Measurements from ENCODE around the gene ANKRD13B. TPM values are rescaled to one million over a fixed set of nuclear protein-coding genes. Genes with fewer than 3 reads are reported as not detected.

The ANKRD13B gene
- total and polyA plus RNA-seq, 2 of the 13 experiments (the other 11 are each of a cell fraction or from before 2014, with no cell fraction given): 1.7 to 1.8 TPM

DNA sequence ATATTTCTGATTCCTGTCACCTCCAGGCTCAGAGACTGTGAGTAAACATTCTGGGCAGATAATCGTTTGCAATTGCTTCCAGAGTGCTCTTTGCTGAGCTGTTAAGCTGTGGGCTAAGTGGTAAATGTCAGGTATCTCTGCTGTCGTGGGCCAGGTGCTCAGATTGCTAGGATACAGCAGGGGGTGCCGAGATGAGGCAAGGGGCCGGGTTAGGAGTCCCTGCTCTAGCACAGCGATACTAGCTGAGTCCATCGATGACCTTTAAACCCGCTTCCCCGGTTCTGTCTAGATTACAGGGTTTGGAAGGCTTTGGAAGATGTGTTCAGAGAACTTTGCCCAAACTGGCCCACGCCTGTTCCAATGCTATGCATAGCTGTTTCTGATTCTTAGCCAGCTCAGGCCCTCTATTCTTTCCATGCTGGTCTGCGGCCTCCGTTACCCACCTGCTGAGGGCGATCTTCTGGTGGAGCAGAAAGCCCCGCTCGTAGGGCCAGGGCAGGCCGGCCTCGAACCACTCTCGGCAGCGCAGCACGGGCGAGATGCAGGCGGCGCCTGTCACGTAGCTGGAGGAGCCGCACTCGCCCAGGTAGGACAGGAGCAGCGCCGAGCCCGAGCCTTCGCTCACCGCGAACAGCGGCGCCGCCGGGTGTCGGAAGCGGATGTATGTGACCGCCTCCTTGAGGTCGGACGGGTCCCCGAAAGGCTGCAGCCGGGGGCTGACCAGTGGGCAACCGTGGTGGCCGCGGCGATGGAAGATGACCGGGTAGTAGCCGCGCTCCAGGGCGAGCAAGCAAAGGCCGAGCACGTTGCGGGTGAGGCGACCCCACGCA, 27.1 kb upstream of the ANKRD13B start (continued):
- TF ChIP-seq, protein P1, sequence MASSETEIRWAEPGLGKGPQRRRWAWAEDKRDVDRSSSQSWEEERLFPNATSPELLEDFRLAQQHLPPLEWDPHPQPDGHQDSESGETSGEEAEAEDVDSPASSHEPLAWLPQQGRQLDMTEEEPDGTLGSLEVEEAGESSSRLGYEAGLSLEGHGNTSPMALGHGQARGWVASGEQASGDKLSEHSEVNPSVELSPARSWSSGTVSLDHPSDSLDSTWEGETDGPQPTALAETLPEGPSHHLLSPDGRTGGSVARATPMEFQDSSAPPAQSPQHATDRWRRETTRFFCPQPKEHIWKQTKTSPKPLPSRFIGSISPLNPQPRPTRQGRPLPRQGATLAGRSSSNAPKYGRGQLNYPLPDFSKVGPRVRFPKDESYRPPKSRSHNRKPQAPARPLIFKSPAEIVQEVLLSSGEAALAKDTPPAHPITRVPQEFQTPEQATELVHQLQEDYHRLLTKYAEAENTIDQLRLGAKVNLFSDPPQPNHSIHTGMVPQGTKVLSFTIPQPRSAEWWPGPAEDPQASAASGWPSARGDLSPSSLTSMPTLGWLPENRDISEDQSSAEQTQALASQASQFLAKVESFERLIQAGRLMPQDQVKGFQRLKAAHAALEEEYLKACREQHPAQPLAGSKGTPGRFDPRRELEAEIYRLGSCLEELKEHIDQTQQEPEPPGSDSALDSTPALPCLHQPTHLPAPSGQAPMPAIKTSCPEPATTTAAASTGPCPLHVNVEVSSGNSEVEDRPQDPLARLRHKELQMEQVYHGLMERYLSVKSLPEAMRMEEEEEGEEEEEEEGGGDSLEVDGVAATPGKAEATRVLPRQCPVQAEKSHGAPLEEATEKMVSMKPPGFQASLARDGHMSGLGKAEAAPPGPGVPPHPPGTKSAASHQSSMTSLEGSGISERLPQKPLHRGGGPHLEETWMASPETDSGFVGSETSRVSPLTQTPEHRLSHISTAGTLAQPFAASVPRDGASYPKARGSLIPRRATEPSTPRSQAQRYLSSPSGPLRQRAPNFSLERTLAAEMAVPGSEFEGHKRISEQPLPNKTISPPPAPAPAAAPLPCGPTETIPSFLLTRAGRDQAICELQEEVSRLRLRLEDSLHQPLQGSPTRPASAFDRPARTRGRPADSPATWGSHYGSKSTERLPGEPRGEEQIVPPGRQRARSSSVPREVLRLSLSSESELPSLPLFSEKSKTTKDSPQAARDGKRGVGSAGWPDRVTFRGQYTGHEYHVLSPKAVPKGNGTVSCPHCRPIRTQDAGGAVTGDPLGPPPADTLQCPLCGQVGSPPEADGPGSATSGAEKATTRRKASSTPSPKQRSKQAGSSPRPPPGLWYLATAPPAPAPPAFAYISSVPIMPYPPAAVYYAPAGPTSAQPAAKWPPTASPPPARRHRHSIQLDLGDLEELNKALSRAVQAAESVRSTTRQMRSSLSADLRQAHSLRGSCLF (CRISPR knock-in tag; IDR thresholded peaks at IDR 0.05; ENCODE audit: borderline replicate concordance): no peak
- TF ChIP-seq ZNF577 (CRISPR knock-in tag; IDR thresholded peaks at IDR 0.05; ENCODE audit: borderline replicate concordance, low read depth): no peak
- TF ChIP-seq BRCA1 (CRISPR knock-in tag; IDR thresholded peaks at IDR 0.05): no peak
- TF ChIP-seq FOXK2 (IDR thresholded peaks at IDR 0.05): no peak
- TF ChIP-seq ASH2L (IDR thresholded peaks at IDR 0.05; ENCODE audit: insufficient read length, low read depth, low read length): peak; percentile 9
- no peak for TF ChIP-seq ZNF160 (CRISPR knock-in tag; IDR thresholded peaks at IDR 0.05)
- TF ChIP-seq CCAR2 (optimal IDR thresholded peaks at IDR 0.05; ENCODE audit: low read depth, low read length): no peak
- no peak for TF ChIP-seq ZNF782 (CRISPR knock-in tag; IDR thresholded peaks at IDR 0.05; ENCODE audit: borderline replicate concordance)
- TF ChIP-seq, protein P2, sequence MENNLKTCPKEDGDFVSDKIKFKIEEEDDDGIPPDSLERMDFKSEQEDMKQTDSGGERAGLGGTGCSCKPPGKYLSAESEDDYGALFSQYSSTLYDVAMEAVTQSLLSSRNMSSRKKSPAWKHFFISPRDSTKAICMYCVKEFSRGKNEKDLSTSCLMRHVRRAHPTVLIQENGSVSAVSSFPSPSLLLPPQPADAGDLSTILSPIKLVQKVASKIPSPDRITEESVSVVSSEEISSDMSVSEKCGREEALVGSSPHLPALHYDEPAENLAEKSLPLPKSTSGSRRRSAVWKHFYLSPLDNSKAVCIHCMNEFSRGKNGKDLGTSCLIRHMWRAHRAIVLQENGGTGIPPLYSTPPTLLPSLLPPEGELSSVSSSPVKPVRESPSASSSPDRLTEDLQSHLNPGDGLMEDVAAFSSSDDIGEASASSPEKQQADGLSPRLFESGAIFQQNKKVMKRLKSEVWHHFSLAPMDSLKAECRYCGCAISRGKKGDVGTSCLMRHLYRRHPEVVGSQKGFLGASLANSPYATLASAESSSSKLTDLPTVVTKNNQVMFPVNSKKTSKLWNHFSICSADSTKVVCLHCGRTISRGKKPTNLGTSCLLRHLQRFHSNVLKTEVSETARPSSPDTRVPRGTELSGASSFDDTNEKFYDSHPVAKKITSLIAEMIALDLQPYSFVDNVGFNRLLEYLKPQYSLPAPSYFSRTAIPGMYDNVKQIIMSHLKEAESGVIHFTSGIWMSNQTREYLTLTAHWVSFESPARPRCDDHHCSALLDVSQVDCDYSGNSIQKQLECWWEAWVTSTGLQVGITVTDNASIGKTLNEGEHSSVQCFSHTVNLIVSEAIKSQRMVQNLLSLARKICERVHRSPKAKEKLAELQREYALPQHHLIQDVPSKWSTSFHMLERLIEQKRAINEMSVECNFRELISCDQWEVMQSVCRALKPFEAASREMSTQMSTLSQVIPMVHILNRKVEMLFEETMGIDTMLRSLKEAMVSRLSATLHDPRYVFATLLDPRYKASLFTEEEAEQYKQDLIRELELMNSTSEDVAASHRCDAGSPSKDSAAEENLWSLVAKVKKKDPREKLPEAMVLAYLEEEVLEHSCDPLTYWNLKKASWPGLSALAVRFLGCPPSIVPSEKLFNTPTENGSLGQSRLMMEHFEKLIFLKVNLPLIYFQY (CRISPR knock-in tag; IDR thresholded peaks at IDR 0.05; ENCODE audit: borderline replicate concordance): no peak
- no peak for TF ChIP-seq XBP1 (CRISPR knock-in tag; IDR thresholded peaks at IDR 0.05)
- TF ChIP-seq SAFB2 (CRISPR knock-in tag; IDR thresholded peaks at IDR 0.05; ENCODE audit: borderline replicate concordance, low read depth): no peak
- TF ChIP-seq ZNF234 (CRISPR knock-in tag; conservative IDR thresholded peaks at IDR 0.05): no peak
- TF ChIP-seq CEBPB (IDR thresholded peaks at IDR 0.05; ENCODE audit: borderline replicate concordance, low read depth, low read length): no peak
- TF ChIP-seq FOXO1 (CRISPR knock-in tag; IDR thresholded peaks at IDR 0.05): 0 out of 2 replicates have a peak, but pooled peaks have one; percentile 20
- TF ChIP-seq, protein P3, sequence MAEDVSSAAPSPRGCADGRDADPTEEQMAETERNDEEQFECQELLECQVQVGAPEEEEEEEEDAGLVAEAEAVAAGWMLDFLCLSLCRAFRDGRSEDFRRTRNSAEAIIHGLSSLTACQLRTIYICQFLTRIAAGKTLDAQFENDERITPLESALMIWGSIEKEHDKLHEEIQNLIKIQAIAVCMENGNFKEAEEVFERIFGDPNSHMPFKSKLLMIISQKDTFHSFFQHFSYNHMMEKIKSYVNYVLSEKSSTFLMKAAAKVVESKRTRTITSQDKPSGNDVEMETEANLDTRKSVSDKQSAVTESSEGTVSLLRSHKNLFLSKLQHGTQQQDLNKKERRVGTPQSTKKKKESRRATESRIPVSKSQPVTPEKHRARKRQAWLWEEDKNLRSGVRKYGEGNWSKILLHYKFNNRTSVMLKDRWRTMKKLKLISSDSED (CRISPR knock-in tag; IDR thresholded peaks at IDR 0.05): no peak
- TF ChIP-seq CREM (IDR thresholded peaks at IDR 0.05): no peak
- no peak for TF ChIP-seq CREM (CRISPR knock-in tag; IDR thresholded peaks at IDR 0.05)
- no peak for TF ChIP-seq SMC3 (IDR thresholded peaks at IDR 0.05; ENCODE audit: low read length)
- TF ChIP-seq ZNF441 (CRISPR knock-in tag; IDR thresholded peaks at IDR 0.05; ENCODE audit: borderline replicate concordance): no peak; the same call in 1 of the 2 replicates
- TF ChIP-seq ZFP36L1 (CRISPR knock-in tag; IDR thresholded peaks at IDR 0.05): no peak
- no peak for TF ChIP-seq SRSF1 (optimal IDR thresholded peaks at IDR 0.05; ENCODE audit: low read depth, low read length)

All from HepG2 (cell line).